Measurements from ENCODE around the gene AKR1C8.
"Not testable (repeated sequence)": the region's sequence is repeated elsewhere in the genome, so short reads cannot be mapped to it uniquely, and the experiment has no call there.

AKR1C8 gene

GRCh38 chr10:5216801-5217200, 31.9 kb upstream of the AKR1C8 start:
- POLR2A ChIA-PET = no interaction called here
- H3K4me3 ChIP-seq (ENCODE audit: low read depth, low read length) = no peak overlapping the region
- DNase-seq (ENCODE audit: low read depth, low spot score) = no peak
- CTCF ChIA-PET = no interaction called here
- no peak for TF ChIP-seq CTCF (IDR thresholded peaks at IDR 0.05; ENCODE audit: insufficient read depth, low read length, missing control alignments)

- CTCF ChIA-PET = no interaction called here
- H3K4me3 ChIP-seq (ENCODE audit: low read depth, low read length) = no peak overlapping the region
- no peak for TF ChIP-seq CTCF (IDR thresholded peaks at IDR 0.05; ENCODE audit: insufficient read depth, low read length, missing control alignments)
- DNase-seq (ENCODE audit: low read depth, low spot score) = no peak
- POLR2A ChIA-PET = no interaction called here
Observed at GRCh38 chr10:5211696-5212536, 27.0 kb upstream of the AKR1C8 start.

GRCh38 chr10:5210261-5210660, 25.3 kb upstream of the AKR1C8 start:
- CTCF ChIA-PET; DNase-seq (ENCODE audit: low read depth, low spot score); H3K4me3 ChIP-seq (ENCODE audit: low read depth, low read length); POLR2A ChIA-PET: not testable (repeated sequence)

GRCh38 chr10:5209776-5210175, 24.8 kb upstream of the AKR1C8 start:
- H3K4me3 ChIP-seq (ENCODE audit: low read depth, low read length); POLR2A ChIA-PET; CTCF ChIA-PET; DNase-seq (ENCODE audit: low read depth, low spot score): not testable (repeated sequence)

GRCh38 chr10:5206799-5207198, 21.8 kb upstream of the AKR1C8 start:
- H3K4me3 ChIP-seq (ENCODE audit: low read depth, low read length) = no peak overlapping the region
- no peak for DNase-seq (ENCODE audit: low read depth, low spot score)
- CTCF ChIA-PET = no interaction called here
- no peak for TF ChIP-seq CTCF (IDR thresholded peaks at IDR 0.05; ENCODE audit: insufficient read depth, low read length, missing control alignments)
- POLR2A ChIA-PET = no interaction called here

GRCh38 chr10:5199398-5199797, 14.4 kb upstream of the AKR1C8 start:
- H3K4me3 ChIP-seq (ENCODE audit: low read depth, low read length) = no peak overlapping the region
- ChIA-PET POLR2A (no interaction called here), CTCF (no interaction called here)
- no peak for TF ChIP-seq CTCF (IDR thresholded peaks at IDR 0.05; ENCODE audit: insufficient read depth, low read length, missing control alignments)
- no peak for DNase-seq (ENCODE audit: low read depth, low spot score)

GRCh38 chr10:5198386-5198785, 13.4 kb upstream of the AKR1C8 start:
- CTCF ChIA-PET = no interaction called here
- POLR2A ChIA-PET = no interaction called here

More at GRCh38 chr10:5198386-5198785, 13.4 kb upstream of the AKR1C8 start:
- no peak overlapping the region for H3K4me3 ChIP-seq (ENCODE audit: low read depth, low read length)
- DNase-seq (ENCODE audit: low read depth, low spot score) = no peak
- no peak for TF ChIP-seq CTCF (IDR thresholded peaks at IDR 0.05; ENCODE audit: insufficient read depth, low read length, missing control alignments)

All from AG04449 (cell line).